Hepatocyte (in vitro differentiated cells): ENCODE data around the gene CFAP141.

Experiments
- CTCF ChIP-seq: fragments of 200-600 bp; sonication (generic); IDR thresholded peaks from 2 replicates; pipeline ENCODE4 v1.5.1; 2016; ENCODE audit warnings: antibody characterized with exemption, mild to moderate bottlenecking; ENCODE audit not compliant: poor library complexity
- EZH2 ChIP-seq: fragments of 200-600 bp; sonication (generic); IDR thresholded peaks from 2 replicates; pipeline ENCODE4 v1.6.1; 2016; ENCODE audit warnings: antibody characterized with exemption, mild to moderate bottlenecking, borderline replicate concordance

- TF ChIP-seq CTCF: no peak
- no peak for TF ChIP-seq EZH2
Observed at GRCh38 chr1:154157520-154158306, 48.4 kb downstream of the CFAP141 start.
